Esophagus squamous epithelium (tissue), 5 donors: ENCODE data around the gene PLCH2. TPM values are rescaled to one million over a fixed set of nuclear protein-coding genes. Genes with fewer than 3 reads are reported as not detected.

Experiments
- DNase-seq: peaks from one replicate; lab custom pipeline; 2025; lab: John Stamatoyannopoulos, UW
- H3K27ac ChIP-seq, 4 donors: fragments of 200-600 bp; sonication (generic); one replicate each; pipeline ENCODE4 v1.5.1; 2016 to 2019; ENCODE audit warnings: mild to moderate bottlenecking in 1 of 4
- H3K27me3 ChIP-seq, 4 donors: fragments of 200-600 bp; sonication (generic); 1 replicate in 3 of 4; 2 replicates in 1 of 4; pipeline versions ENCODE4 v1.5.1 to v1.6.0; 2017 to 2021; ENCODE audit warnings: antibody characterized with exemption in 1 of 4
- H3K36me3 ChIP-seq, 3 donors: fragments of 200-600 bp; sonication (generic); one replicate each; pipeline ENCODE4 v1.5.1; 2016 to 2019
- H3K4me1 ChIP-seq, 3 donors: fragments of 200-600 bp; sonication (generic); one replicate each; pipeline ENCODE4 v1.5.1; 2017 to 2019
- H3K4me3 ChIP-seq, 4 donors: fragments of 200-600 bp; sonication (generic); 1 replicate in 3 of 4; 2 replicates in 1 of 4; pipeline ENCODE4 v1.5.1; 2016 to 2019; ENCODE audit warnings: mild to moderate bottlenecking in 2 of 4, moderate library complexity in 1 of 4
- H3K9me3 ChIP-seq, 3 donors: fragments of 200-600 bp; sonication (generic); one replicate each; pipeline ENCODE4 v1.5.1; 2016 to 2019
- CTCF ChIP-seq, 6 experiments: fragments of 450-650 bp in 4 of 6; fragments of 200-600 bp in 2 of 6; sonication (generic) in 2 of 6; IDR thresholded peaks; one replicate each; pipeline ENCODE4 v1.5.1; 2016 to 2019; ENCODE audit warnings: antibody characterized with exemption in 6 of 6, mild to moderate bottlenecking in 4 of 6, moderate library complexity in 4 of 6
- POLR2A ChIP-seq, 4 donors: fragments of 450-650 bp; IDR thresholded peaks; one replicate each; pipeline ENCODE4 v1.6.1; 2017; ENCODE audit warnings: antibody characterized with exemption in 4 of 4, mild to moderate bottlenecking in 4 of 4, moderate library complexity in 3 of 4
- WGBS, 2 donors: methylation state at CpG; one replicate each; pipeline ENCODE4 v1.1.5; 2018; 5-methylcytosine and 5-hydroxymethylcytosine counted together
- intact Hi-C: fragments of 100-400 bp; cut with DNase I; formaldehyde crosslinking; loops from one replicate; pipeline ENCODE4 v1.15.0; 2022
- total RNA-seq, 4 donors: library from RNA; depleted of rRNA; stranded (reverse); fragments of >200 nt; gene quantifications; one replicate each; pipeline ENCODE4 v1.1.0, GENCODE V29; 2016
- donor health status: DM: yes; HTN: yes; CAD: no.

The PLCH2 gene
- 10 to 100 TPM; 26.1 to 34.3 (median 31.5) TPM for total RNA-seq

- intact Hi-C loops: no loop called here
- 97% methylated on average over 7 of the region's 34 CpGs; no CpG with 5 or more reads in 1 of the 2 donors for WGBS, 2 donors
- no peak for DNase-seq
Measured at GRCh38 chr1:2476061-2476999, at the start of gene PLCH2. PLCH2 (plus strand) TSS chr1:2476289; CDS start chr1:2476589, 300 bp downstream.

GRCh38 chr1:2426540-2426939 lies 49.5 kb upstream of the PLCH2 start:
- Histone ChIP-seq H3K4me3 (no peak overlapping the region), H3K9me3 (peaks cover 0 to 15% (median 5%) of the 10 kb centered on the region in 3 donors), H3K27me3 (peaks cover 0 to 67% (median 0%) of the 10 kb centered on the region in 4 donors), H3K4me1 (peaks cover 11 to 45% (median 22%) of the 10 kb centered on the region in 3 donors), H3K27ac (no peak overlapping the region), H3K36me3 (no peaks in the 10 kb centered on the region)
- TF ChIP-seq CTCF (IDR thresholded peaks at IDR 0.05) (no peak), POLR2A (IDR thresholded peaks at IDR 0.05) (no peak)
- 53% methylated on average over 3 of the region's 18 CpGs; no CpG with 5 or more reads in 1 of the 2 donors for WGBS, 2 donors
- intact Hi-C loops: no loop called here
- DNase-seq: no peak

More at GRCh38 chr1:2476061-2476999, at the start of gene PLCH2:
- no peak for TF ChIP-seq POLR2A (IDR thresholded peaks at IDR 0.05)
- Histone ChIP-seq H3K9me3 (no peaks in the 10 kb centered on the region), H3K27me3 (peaks cover 0 to 34% (median 0%) of the 10 kb centered on the region in 4 donors), H3K27ac (no peak within 1 kb of the TSS), H3K4me1 (peaks cover 11 to 60% (median 17%) of the 10 kb centered on the region in 3 donors), H3K36me3 (no peaks in the 10 kb centered on the region), H3K4me3 (no peak within 1 kb of the TSS)

- peaks cover 16 to 50% (median 22%) of the 10 kb centered on the region in 3 donors for H3K4me1 ChIP-seq
- H3K9me3 ChIP-seq: peaks cover 0 to 15% (median 5%) of the 10 kb centered on the region in 3 donors
- no peak for DNase-seq
- no peak overlapping the region for H3K4me3 ChIP-seq
- no peak for TF ChIP-seq CTCF (IDR thresholded peaks at IDR 0.05)
- TF ChIP-seq POLR2A (IDR thresholded peaks at IDR 0.05): no peak
- H3K27ac ChIP-seq: no peak overlapping the region
- no peaks in the 10 kb centered on the region for H3K36me3 ChIP-seq
- intact Hi-C loops: no loop called here
- peaks cover 0 to 71% (median 0%) of the 10 kb centered on the region in 4 donors for H3K27me3 ChIP-seq
- WGBS, 2 donors: 85% methylated on average over 5 to 9 of the region's 18 CpGs
Measured at GRCh38 chr1:2427051-2427450, 49.0 kb upstream of the PLCH2 start.

GRCh38 chr1:2427976-2428375 lies 48.1 kb upstream of the PLCH2 start:
- intact Hi-C loops: no loop called here

GRCh38 chr1:2428490-2428889 lies 47.6 kb upstream of the PLCH2 start:
- TF ChIP-seq CTCF (IDR thresholded peaks at IDR 0.05): no peak
- peak in 2 of 4 donors; percentile 55 to 58 for TF ChIP-seq POLR2A (IDR thresholded peaks at IDR 0.05)
- H3K4me1 ChIP-seq: peaks cover 18 to 59% (median 22%) of the 10 kb centered on the region in 3 donors
- no CpG with 5 or more reads among the region's 28 CpGs for WGBS, 2 donors
- peak overlapping the region; percentile 73 to 91 (median 88) for H3K27ac ChIP-seq
- H3K4me3 ChIP-seq: peak overlapping the region; percentile 36 to 57 (median 42)
- peaks cover 0 to 78% (median 0%) of the 10 kb centered on the region in 4 donors for H3K27me3 ChIP-seq
- peaks cover 0 to 11% (median 5%) of the 10 kb centered on the region in 3 donors for H3K9me3 ChIP-seq
- intact Hi-C loops: no loop called here
- DNase-seq: no peak
- H3K36me3 ChIP-seq: peaks cover 0 to 12% (median 0%) of the 10 kb centered on the region in 3 donors

More at GRCh38 chr1:2427976-2428375, 48.1 kb upstream of the PLCH2 start:
- no peak for TF ChIP-seq CTCF (IDR thresholded peaks at IDR 0.05)
- no peak for TF ChIP-seq POLR2A (IDR thresholded peaks at IDR 0.05)
- Histone ChIP-seq H3K27ac (peak overlapping the region; percentile 73 to 91 (median 88)), H3K36me3 (peaks cover 0 to 7% (median 0%) of the 10 kb centered on the region in 3 donors), H3K9me3 (peaks cover 0 to 15% (median 5%) of the 10 kb centered on the region in 3 donors), H3K4me3 (peak overlapping the region in 1 of 4 donors; percentile 57), H3K27me3 (peaks cover 0 to 78% (median 0%) of the 10 kb centered on the region in 4 donors), H3K4me1 (peaks cover 18 to 59% (median 22%) of the 10 kb centered on the region in 3 donors)
- WGBS, 2 donors: no CpG with 5 or more reads among the region's 10 CpGs
- DNase-seq: no peak
